Astrocyte (in vitro differentiated cells and primary cell): ENCODE results near the gene LNX2. TPM values are rescaled to one million over a fixed set of nuclear protein-coding genes. Genes with fewer than 3 reads are reported as not detected.

Experiments used
- DNase-seq: peaks from one replicate; pipeline ENCODE4 v3.0.0-alpha.2; 2010; ENCODE audit warnings: low read depth
- FAIRE-seq: peaks from 2 replicates; lab custom pipeline; 2011; peaks lifted over from hg19 to GRCh38; lab: Jason Lieb, UNC
- H2AFZ ChIP-seq: 2 replicates; pipeline ENCODE4 v1.6.0; 2012; ENCODE audit warnings: low read depth, low read length, inconsistent platforms
- H3K27ac ChIP-seq: 2 replicates; pipeline ENCODE4 v1.5.1; 2011; ENCODE audit warnings: low read depth, low read length, inconsistent platforms
- H3K27me3 ChIP-seq: 2 replicates; pipeline ENCODE4 v1.6.0; 2011; ENCODE audit warnings: low read length, inconsistent platforms; ENCODE audit not compliant: insufficient read depth
- H3K36me3 ChIP-seq: 2 replicates; pipeline ENCODE4 v1.5.1; 2011; ENCODE audit warnings: low read length, inconsistent platforms; ENCODE audit not compliant: insufficient read depth
- H3K4me1 ChIP-seq: 2 replicates; pipeline ENCODE4 v1.5.1; 2011; ENCODE audit warnings: low read length, inconsistent platforms; ENCODE audit not compliant: insufficient read depth
- H3K4me2 ChIP-seq: 2 replicates; pipeline ENCODE4 v1.6.0; 2012; ENCODE audit warnings: low read length, inconsistent platforms
- H3K4me3 ChIP-seq: 2 replicates; pipeline ENCODE4 v1.5.1; 2011; ENCODE audit warnings: low read depth, mild to moderate bottlenecking, low read length, inconsistent platforms; ENCODE audit not compliant: insufficient read depth
- H3K79me2 ChIP-seq: 2 replicates; pipeline ENCODE4 v1.6.0; 2012; ENCODE audit warnings: mild to moderate bottlenecking, low read length, inconsistent platforms; ENCODE audit not compliant: insufficient read depth
- H3K9ac ChIP-seq: 2 replicates; pipeline ENCODE4 v1.6.0; 2012; ENCODE audit warnings: mild to moderate bottlenecking, low read length, inconsistent platforms
- H3K9me3 ChIP-seq: 2 replicates; pipeline ENCODE4 v1.5.1; 2012; ENCODE audit warnings: low read depth, mild to moderate bottlenecking, low read length, inconsistent platforms; ENCODE audit not compliant: insufficient read depth
- H4K20me1 ChIP-seq: 2 replicates; pipeline ENCODE4 v1.6.0; 2012; ENCODE audit warnings: low read length, inconsistent platforms; ENCODE audit not compliant: insufficient read depth
- H3K27ac Mint-ChIP-seq: one replicate; pipeline ENCODE4 v1.8.0; 2021; ENCODE audit warnings: mild to moderate bottlenecking, mixed read lengths; ENCODE audit not compliant: unreplicated experiment
- H3K27me3 Mint-ChIP-seq: one replicate; pipeline ENCODE4 v1.8.0; 2021; ENCODE audit warnings: low read depth, mixed read lengths; ENCODE audit not compliant: unreplicated experiment
- H3K36me3 Mint-ChIP-seq: one replicate; pipeline ENCODE4 v1.8.0; 2021; ENCODE audit warnings: low read depth, mixed read lengths; ENCODE audit not compliant: unreplicated experiment
- H3K4me1 Mint-ChIP-seq: one replicate; pipeline ENCODE4 v1.8.0; 2021; ENCODE audit warnings: low read depth, mixed read lengths; ENCODE audit not compliant: unreplicated experiment
- H3K4me3 Mint-ChIP-seq: one replicate; pipeline ENCODE4 v1.8.0; 2021; ENCODE audit warnings: mild to moderate bottlenecking, moderate library complexity, mixed read lengths; ENCODE audit not compliant: unreplicated experiment
- H3K9me3 Mint-ChIP-seq: one replicate; pipeline ENCODE4 v1.8.0; 2021; ENCODE audit warnings: mild to moderate bottlenecking, mixed read lengths; ENCODE audit not compliant: unreplicated experiment
- CTCF ChIP-seq: IDR thresholded peaks from 2 replicates; pipeline ENCODE4 v1.5.1; 2011; ENCODE audit warnings: low read depth, mild to moderate bottlenecking, inconsistent platforms, low read length, moderate library complexity; ENCODE audit not compliant: insufficient read depth
- EZH2 ChIP-seq: IDR thresholded peaks from 2 replicates; pipeline ENCODE4 v1.6.1; 2012; ENCODE audit warnings: mild to moderate bottlenecking, low read length, inconsistent platforms; ENCODE audit not compliant: insufficient read depth
- total RNA-seq: library from RNA; stranded (reverse); gene quantifications from 2 replicates; pipeline ENCODE4 v1.2.1, GENCODE V29; 2021

The LNX2 gene
- total RNA-seq, 1 donor from 2014 or later, result 8.7 TPM

DNA sequence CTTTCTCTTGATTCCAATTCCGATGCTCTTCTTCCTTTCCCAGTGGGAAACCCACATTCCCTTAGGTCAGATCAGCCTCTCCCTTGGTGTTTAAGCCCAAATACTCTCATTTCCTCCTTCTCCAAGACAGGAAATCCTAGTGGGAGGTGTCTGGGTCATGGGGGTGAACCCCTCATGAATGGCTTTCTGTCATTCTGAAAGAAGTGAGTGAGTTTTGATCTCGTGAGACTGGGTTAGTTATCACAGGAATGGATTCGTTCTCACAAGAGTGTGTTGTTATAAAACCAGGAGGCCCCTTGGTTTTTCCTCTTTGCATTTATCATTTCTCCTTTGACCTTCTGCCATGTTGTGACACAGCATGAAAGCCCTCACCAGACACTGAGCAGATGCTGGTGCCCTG, 93.8 kb downstream of the LNX2 start:
- H3K4me2 ChIP-seq, result no peak overlapping the region
- no peak overlapping the region for H3K4me3 ChIP-seq
- no peak for TF ChIP-seq EZH2
- no peak for TF ChIP-seq CTCF
- H3K27me3 ChIP-seq, result no peaks in the 10 kb centered on the region
- no peak overlapping the region for H2AFZ ChIP-seq
- peaks cover 3% of the 10 kb centered on the region for H3K9me3 ChIP-seq
- H3K4me3 Mint-ChIP-seq, result no peak overlapping the region
- no peaks in the 10 kb centered on the region for H3K79me2 ChIP-seq
- no peaks in the 10 kb centered on the region for H3K36me3 ChIP-seq
- H4K20me1 ChIP-seq, result no peaks in the 10 kb centered on the region
- DNase-seq (no peak), FAIRE-seq (no peak)
- H3K27ac ChIP-seq, result no peak overlapping the region
- peaks cover 19% of the 10 kb centered on the region for H3K27me3 Mint-ChIP-seq
- H3K9me3 Mint-ChIP-seq, result peaks cover 7% of the 10 kb centered on the region
- H3K27ac Mint-ChIP-seq, result no peak overlapping the region
- H3K4me1 ChIP-seq, result no peaks in the 10 kb centered on the region
- no peaks in the 10 kb centered on the region for H3K4me1 Mint-ChIP-seq
- no peak overlapping the region for H3K9ac ChIP-seq
- H3K36me3 Mint-ChIP-seq, result peaks cover 4% of the 10 kb centered on the region

GRCh38 chr13:27524981-27525975, 95.1 kb downstream of the LNX2 start:
- Histone ChIP-seq H3K36me3 (no peaks in the 10 kb centered on the region), H3K27me3 (no peaks in the 10 kb centered on the region), H3K9me3 (peaks cover 3% of the 10 kb centered on the region), H3K4me1 (no peaks in the 10 kb centered on the region), H3K4me3 (no peak overlapping the region), H2AFZ (no peak overlapping the region), H3K27ac (no peak overlapping the region), H3K9ac (no peak overlapping the region), H4K20me1 (no peaks in the 10 kb centered on the region), H3K79me2 (no peaks in the 10 kb centered on the region), H3K4me2 (no peak overlapping the region)
- Mint-ChIP-seq H3K9me3 (peaks cover 7% of the 10 kb centered on the region), H3K27ac (no peak overlapping the region), H3K27me3 (peaks cover 21% of the 10 kb centered on the region), H3K4me3 (no peak overlapping the region), H3K4me1 (no peaks in the 10 kb centered on the region), H3K36me3 (peaks cover 4% of the 10 kb centered on the region)
- no peak for DNase-seq
- no peak for FAIRE-seq
- no peak for TF ChIP-seq CTCF
- no peak for TF ChIP-seq EZH2
